Measurements from ENCODE around the gene GPATCH4. TPM values are rescaled to one million over a fixed set of nuclear protein-coding genes. Genes with fewer than 3 reads are reported as not detected.
"Not testable (repeated sequence)": the region's sequence is repeated elsewhere in the genome, so short reads cannot be mapped to it uniquely, and the experiment has no call there.

Gene GPATCH4
- total RNA-seq, 1 donor from 2014 or later, result 15.9 TPM

DNA sequence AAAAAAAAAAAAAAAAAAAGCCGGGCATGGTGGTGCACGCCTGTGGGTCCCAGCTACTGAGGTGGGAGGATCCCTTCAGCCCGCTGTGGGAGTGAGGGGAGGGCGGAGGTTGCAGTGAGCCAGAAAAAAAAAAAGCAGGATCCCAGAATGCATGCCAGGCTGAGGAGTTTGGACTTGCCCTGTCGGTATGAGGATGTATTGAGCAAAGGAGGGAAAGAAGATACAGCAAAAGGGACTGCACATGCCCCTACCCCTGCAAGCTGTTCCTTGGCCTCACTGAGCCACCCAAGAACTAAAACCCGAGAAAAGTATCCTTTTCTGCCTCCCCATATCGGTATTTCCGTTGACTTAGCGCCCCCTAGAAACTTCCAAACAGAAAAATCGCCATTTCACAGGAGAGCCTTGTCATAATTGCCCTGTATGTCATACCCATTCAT, 1.3 kb upstream of the GPATCH4 start:
- ATAC-seq (ENCODE audit: poor library complexity) (no peak), DNase-seq (no peak)
- intact Hi-C loops (cut with DNase I), result no loop called here

DNA sequence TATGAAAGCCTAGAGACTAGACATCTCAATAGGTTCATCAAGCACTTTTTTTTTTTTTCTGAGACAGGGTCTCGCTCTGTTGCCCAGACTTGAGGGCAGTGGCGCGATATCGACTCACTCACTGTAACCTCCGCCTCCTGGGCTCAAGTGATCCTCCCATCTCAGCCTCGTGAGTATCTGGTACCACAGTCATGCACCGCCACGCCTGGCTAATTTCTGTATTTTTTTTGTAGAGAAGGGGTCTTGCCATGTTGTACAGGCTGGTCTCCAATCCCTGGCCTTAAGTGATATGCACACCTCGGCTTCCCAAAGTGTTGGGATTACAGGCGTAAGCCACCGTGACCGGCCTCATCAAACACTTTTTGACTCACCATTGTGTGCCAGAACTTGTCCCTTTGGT, 613 bp upstream of the GPATCH4 start:
- intact Hi-C loops (cut with DNase I), result no loop called here
- no peak for DNase-seq
- no peak for ATAC-seq (ENCODE audit: poor library complexity)

DNA sequence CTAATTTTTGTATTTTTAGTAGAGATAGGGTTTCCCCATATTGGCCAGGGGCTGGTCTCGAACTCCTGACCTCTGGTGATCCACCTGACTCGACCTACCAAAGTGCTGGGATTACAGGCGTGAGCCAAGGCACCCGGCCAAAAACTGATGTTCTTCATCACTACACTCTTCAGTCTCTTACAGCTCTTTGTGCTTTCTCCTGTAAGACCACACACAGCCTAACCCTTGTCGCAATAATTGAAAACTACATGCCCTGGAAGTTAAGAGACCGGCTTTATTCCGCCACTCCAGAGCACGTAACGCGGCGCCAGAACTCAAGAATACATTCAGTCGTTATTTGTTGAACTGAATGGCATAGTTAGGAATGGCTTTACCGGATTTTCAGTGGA, 552 bp downstream of the GPATCH4 start:
- ATAC-seq (ENCODE audit: poor library complexity) (no peak), DNase-seq (no peak)
- intact Hi-C loops (cut with DNase I), result no loop called here

DNA sequence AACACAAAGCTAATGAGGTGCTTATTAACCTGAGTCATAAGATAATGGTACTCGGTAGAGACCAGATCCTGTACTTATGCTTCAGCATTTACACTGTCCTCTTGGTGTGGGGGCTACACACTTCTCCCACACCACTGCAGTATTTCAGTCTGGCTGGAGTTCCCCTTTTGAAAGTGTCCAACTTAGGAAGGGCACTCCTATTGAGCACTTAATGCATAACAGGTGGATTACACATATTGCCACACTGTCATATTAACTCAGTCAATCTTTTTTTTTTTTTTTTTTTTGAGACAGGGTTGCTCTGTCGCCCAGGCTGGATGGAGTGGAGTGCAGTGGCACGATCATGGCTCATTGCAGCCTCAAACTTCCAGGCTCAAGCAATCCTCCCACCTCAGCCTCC, 1.5 kb downstream of the GPATCH4 start:
- intact Hi-C loops (cut with DNase I), result loop anchor here (10.0 kb wide), 1 partner anchor 125 kb away; no protein-coding TSS in a partner anchor
- DNase-seq, result no peak
- ATAC-seq (ENCODE audit: poor library complexity), result no peak

DNA sequence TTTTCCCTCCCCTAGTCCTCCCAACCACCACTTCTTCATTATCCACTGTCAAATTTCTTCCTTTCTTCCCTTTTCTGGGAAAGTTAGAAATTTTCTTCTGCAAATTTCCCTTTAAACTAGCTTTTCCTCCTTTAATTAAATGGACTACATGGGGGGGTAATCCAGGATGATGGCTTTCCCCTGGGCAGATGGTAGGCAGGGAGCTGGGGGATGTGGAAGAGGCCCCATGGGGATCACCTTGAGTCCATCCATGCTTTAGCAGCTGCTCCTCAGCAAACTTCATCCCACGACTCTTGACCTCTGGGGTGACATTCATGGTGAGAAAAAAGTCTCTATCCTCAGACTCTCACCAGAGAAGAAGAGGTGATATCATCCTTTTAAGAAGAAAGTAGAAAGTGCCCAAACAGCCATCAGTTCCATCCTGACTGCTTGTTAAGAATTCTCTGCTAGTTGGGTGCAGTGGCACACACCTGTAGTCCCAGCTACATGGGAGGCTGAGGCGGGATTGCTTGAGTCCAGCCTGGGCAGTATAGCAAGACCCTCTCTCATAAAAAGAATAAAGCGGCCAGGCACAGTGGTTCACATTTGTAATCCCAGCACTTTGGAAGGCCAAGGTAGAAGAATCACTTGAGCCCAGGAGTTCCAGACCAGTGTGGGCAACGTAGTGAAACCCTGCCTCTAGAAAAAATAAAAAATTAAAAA, 2.4 kb downstream of the GPATCH4 start:
- intact Hi-C loops (cut with DNase I), result loop anchor here (10.0 kb wide), 1 partner anchor 124 kb away; no protein-coding TSS in a partner anchor
- no peak for ATAC-seq (ENCODE audit: poor library complexity)
- DNase-seq, result no peak

DNA sequence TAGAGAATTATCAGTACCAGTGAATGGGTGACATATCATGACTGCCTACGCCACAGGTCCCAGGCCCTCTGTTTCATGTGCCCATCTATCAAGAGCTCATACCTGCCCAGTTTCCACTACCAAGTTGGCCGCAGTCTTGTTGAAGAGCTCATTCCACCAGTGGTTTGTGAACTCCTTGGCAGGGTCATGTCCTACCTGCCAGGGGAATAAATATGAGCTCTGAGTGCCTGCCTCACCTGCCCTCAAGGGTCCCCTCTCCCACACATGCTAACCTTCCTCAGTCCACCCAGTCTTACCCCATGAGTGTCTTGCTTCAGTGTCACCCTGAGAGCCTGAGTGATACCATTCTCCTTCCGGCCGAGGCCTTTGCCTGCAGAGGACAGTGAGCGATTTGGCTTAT, 3.2 kb downstream of the GPATCH4 start:
- no peak for DNase-seq
- no peak for ATAC-seq (ENCODE audit: poor library complexity)
- intact Hi-C loops (cut with DNase I), result loop anchor here (10.0 kb wide), 1 partner anchor 123 kb away; no protein-coding TSS in a partner anchor

DNA sequence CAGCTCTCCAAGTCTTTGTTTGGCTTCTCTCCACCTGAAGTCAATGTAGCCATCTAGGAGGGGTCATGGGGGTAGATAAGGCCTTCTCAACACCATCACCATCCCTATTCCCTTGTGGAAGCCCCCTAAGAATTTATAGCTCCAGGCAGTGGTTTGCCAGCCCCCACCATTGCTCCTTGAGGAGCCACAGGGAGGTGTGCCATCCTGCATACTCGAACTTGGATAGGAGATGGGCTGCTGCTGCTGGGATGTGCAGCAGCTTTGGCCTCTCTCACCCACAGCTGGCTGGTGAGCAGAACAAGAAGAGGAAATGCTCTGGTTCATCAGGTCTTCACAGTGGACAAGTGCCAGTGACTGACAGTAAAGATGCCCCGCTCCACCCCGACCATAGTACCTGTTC, 4.9 kb downstream of the GPATCH4 start:
- ATAC-seq (ENCODE audit: poor library complexity), result no peak
- intact Hi-C loops (cut with DNase I), result loop anchor here (10.0 kb wide), 1 partner anchor 122 kb away; no protein-coding TSS in a partner anchor
- no peak for DNase-seq

DNA sequence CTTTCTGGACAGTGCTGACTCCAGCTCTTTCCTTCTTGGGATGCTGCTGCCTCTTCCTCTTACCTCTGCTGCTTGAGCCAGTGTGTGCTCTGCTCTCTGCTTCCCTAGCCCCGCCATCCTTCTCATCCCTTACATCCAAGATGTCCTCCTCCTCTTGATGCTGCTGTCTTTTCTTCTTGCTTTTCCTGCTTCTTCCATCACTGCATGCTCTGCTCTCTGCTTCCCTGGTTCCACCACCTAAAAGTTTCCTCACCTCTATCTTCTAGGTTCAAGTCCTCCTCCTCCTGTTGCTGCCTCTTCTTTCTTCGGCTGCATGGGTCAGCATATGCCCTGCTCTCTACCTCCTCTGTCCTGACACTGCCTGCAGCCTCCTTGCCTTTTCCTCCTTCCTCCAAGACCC, 6.3 kb downstream of the GPATCH4 start:
- intact Hi-C loops (cut with DNase I), result loop anchor here (10.0 kb wide), 1 partner anchor 120 kb away; no protein-coding TSS in a partner anchor
- no peak for DNase-seq
- ATAC-seq (ENCODE audit: poor library complexity), result no peak

DNA sequence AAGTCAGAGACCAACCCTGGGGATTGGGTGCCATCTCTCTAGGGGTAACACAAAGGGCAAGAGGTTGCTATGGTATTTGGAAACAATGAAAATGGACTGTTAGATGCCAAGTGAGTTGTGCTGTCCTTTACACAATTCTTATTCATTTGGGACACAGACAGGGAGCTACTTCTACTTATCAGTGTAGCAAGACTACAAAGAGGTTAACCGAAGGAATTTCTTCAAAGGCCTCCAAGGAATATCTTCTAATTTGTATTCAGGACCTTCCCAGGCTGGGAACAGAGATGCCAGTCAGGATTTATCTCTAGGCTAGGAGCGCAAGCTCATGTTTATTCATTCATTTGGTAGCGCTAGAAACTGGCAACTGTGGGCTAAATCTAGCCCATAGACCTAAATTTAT, 7.1 kb downstream of the GPATCH4 start:
- DNase-seq, result no peak
- intact Hi-C loops (cut with DNase I), result loop anchor here (10.0 kb wide), 1 partner anchor 119 kb away; no protein-coding TSS in a partner anchor
- ATAC-seq (ENCODE audit: poor library complexity), result no peak

DNA sequence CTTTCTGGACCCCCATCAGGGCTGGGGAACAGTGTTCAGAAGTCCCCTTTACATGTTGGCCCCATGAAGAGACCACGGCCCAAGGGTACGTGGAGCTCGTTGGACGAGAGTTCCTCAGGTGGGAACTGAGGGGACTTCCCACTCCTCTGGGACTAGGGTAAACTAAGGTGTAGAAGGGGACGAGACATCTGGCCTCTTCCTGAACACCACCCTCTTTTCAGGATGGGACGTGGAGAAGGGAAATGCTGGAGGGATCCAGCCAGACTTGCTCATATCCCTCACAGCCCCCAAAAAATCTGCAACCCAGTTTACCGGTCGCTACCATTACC, 7.7 kb downstream of the GPATCH4 start:
- intact Hi-C loops (cut with DNase I), result loop anchor here (10.0 kb wide), 1 partner anchor 119 kb away; no protein-coding TSS in a partner anchor
- no peak for DNase-seq
- no peak for ATAC-seq (ENCODE audit: poor library complexity)

DNA sequence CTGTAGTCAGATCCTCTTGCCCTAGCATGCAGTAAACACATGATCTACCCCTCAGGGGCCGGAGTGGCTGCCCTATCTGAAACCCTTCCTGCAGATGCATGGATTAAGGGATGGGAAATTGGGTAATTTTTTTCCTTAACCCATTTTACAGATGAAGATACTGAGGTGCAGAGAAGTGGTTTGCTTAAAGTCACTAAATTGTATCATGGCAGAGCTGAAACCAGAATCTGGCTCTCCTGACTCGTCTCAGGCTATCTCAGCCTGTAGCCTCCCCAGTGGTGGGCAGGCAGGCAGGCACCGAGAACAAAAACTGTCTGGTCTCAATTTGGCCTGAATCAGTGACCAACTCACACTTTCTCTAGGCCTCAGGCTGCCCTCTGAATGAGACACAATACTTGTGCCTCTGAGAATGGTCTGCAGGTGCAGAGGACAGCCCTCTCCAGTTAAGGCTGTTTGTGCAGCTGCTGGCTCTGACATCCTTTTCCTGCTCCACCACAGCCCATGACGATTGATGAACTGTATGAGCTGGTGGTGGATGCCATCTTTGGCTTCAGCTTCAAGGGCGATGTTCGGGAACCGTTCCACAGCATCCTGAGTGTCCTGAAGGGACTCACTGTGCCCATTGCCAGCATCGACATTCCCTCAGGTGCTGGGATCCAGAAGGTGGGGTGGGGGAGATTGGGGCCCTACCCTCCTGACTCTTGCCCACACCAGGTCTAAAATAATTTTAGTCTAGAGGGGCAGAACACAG, 8.2 kb downstream of the GPATCH4 start:
- ATAC-seq (ENCODE audit: poor library complexity) (no peak), DNase-seq (no peak)
- intact Hi-C loops (cut with DNase I), result loop anchor here (10.0 kb wide), 1 partner anchor 118 kb away; no protein-coding TSS in a partner anchor

DNA sequence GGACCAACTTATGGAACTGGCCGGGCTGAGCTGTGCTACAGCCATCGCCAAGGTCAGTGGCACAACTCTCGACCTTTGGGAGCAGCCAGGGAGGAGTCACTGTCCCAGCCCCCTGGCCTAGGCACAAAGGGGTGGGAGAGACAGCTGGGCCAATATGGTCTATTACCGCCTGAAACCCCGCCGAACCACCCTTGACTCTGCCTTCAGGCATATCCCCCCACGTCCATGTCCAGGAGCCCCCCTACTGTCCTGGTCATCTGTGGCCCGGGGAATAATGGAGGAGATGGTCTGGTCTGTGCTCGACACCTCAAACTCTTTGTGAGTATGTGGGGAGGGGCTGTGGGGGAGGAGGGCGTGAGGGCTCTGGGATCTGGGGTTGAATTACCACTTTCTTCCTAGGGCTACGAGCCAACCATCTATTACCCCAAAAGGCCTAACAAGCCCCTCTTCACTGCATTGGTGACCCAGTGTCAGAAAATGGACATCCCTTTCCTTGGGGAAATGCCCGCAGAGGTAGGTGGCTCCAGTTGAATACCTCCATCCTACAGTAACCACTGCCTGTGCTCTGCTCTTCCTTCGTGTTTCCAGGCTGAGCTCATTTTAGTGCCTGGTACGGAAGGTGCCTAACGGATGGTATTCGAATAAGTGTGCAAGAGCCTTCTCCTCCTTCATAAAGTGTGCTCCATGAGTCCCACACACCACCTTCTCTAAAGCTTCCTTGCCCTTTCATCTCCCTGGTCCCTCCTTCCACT, 8.9 kb downstream of the GPATCH4 start:
- intact Hi-C loops (cut with DNase I), result loop anchor here (10.0 kb wide), 1 partner anchor 118 kb away; no protein-coding TSS in a partner anchor
- DNase-seq, result no peak
- no peak for ATAC-seq (ENCODE audit: poor library complexity)

DNA sequence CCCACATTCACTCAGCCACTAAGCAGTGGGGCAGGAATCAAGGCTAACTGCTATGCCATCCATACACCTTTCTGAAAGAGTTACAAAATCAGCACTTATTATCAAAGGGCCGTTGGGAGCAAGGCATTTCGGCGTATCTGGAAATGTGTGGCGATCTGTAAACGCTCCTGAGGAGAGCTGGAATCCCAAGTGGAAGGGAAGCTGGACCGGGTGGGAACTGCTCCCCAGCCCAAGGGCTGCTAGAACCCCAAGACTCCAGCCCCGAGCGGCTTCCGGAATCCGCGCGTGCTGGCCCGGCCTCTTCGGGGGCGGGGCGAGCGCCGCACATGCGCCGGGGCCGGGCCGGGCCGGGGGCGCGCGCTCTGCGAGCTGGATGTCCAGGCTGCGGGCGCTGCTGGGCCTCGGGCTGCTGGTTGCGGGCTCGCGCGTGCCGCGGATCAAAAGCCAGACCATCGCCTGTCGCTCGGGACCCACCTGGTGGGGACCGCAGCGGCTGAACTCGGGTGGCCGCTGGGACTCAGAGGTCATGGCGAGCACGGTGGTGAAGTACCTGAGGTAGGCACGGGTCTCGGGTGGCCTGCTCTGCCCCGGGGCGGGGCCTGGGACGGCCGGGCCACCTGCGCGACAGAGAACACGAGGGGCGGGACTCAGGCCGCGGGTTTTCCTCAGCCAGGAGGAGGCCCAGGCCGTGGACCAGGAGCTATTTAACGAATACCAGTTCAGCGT, 9.7 kb downstream of the GPATCH4 start, which contains the start of gene NAXE:
Gene NAXE (plus strand): TSS at position 345 of the 726 bp plus-strand sequence. CDS start 29 bp downstream, at position 374.
- peak; percentile 86 for DNase-seq
- intact Hi-C loops (cut with DNase I), result loop anchor here (10.0 kb wide), 1 partner anchor 117 kb away; no protein-coding TSS in a partner anchor
- ATAC-seq (ENCODE audit: poor library complexity), result peak; percentile 98

DNA sequence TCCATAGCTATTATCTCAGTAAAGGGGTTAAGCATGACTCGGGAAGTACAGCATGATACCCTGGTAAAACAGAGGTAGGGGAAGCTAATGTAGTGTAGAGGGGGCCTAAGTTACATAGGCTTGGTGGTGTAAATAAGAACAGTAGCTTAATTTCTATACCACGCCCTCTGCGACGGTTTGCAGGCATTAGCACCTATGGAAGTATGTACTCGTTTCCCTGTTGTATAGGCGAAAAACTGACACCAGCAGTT, 10.2 kb downstream of the GPATCH4 start:
- DNase-seq, result no peak
- intact Hi-C loops (cut with DNase I), result loop anchor here (10.0 kb wide), 1 partner anchor 116 kb away; no protein-coding TSS in a partner anchor
- ATAC-seq (ENCODE audit: poor library complexity), result no peak

DNA sequence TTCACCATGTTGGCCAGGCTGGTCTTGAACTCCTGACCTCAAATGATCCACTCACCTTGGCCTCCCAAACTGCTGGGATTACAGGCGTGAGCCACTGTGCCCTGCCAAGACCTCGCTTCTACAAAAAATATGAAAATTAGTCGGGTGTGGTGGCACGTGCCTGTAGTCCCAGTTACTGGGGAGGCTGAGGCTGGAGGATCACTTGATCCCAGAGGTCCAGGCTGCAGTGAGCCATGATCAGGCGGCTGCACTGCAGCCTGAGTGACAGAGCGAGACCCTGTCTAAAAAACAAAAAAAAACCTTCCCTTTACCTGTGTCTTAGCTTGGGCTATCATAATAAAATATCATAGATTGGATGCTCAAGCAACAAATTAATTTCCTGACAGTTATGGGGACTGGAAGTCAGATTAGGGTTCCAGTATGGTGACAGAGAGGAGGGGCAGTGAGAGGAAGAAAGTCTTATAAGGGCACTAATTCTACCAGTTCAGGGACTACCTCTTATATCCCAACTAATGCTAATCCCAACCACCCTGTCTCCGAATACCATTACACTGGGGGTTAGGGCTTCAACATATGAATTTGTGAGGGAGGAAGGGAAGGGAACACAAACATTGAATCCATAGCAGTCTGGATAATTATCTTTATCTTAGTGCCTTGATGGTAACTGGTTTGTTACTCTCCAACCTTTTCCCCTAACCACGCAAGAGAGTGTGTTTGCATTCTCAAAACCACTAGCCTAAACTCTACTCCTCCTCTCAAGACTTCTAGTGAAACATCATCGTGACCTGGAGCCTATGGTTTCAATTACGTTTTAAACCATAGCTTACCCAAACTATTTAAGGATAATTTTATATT, 10.7 kb downstream of the GPATCH4 start:
- ATAC-seq (ENCODE audit: poor library complexity) (no peak), DNase-seq (no peak)
- intact Hi-C loops (cut with DNase I), result loop anchor here (10.0 kb wide), 1 partner anchor 116 kb away; no protein-coding TSS in a partner anchor

DNA sequence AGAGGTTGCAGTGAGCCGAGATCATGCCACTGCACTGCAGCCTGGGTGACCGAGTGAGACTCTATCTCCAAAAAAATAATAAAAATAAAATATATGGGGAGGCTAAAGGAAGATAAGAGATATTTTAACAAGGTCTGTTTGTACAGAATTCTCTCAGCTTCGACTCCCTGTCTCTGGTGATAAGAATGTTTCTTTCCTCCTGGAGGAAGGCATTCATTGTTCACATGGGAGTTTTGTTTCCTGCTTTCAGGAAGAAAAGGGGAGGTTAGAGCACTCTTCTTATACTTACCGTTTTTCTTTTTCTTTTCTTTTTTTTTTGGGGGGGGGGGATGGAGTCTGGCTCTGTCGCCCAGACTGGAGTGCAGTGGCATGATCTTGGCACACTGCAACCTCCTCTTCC, 11.7 kb downstream of the GPATCH4 start:
- ATAC-seq (ENCODE audit: poor library complexity) (no peak), DNase-seq (no peak)
- intact Hi-C loops (cut with DNase I), result no loop called here

DNA sequence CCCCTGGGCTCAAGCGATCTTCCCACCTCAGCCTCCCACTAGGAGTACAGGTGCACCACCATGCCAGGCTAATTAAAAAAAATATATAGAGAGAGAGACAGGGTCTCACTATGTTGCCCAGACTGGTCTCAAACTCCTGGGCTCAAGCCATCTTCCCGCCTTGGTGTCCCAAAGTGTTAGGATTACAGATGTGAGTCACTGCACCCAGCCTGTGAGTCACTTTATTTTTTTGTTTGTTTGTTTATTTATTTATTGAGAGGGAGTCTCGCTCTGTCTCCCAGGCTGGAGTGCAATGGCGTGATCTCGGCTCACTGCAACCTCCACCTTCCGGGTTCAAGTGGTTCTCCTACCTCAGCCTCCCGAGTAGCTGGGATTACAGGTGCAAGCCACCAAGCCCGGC, 13.4 kb downstream of the GPATCH4 start:
- DNase-seq; ATAC-seq (ENCODE audit: poor library complexity); intact Hi-C loops (cut with DNase I): not testable (repeated sequence)
